Midbrain (tissue), 1 donor: ENCODE measurements around the gene LYZL2.
"Not testable (repeated sequence)": the region's sequence is repeated elsewhere in the genome, so short reads cannot be mapped to it uniquely, and the experiment has no call there.

Source experiments
- DNase-seq: peaks from one replicate; lab custom pipeline; 2025; lab: John Stamatoyannopoulos, UW

LYZL2 gene

DNA sequence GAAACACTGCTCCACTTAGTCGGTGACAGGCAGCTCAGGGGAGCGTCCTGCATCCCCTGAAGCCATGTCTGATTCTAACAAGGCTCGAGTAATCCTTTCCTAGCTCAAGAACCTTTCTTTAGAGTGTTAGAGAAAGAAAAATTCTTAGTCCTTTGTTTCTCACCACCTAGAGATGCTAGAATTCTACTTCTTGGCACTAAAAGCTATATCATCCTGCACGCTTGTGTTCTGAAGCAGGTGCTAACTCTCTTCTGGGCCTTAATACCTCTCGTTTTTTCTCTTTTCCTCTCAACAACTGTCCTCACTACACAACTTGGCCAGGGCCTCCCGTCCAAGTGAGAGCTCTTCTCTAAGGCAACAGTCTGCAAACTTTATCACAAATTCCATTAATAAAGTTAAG is at the start of gene LYZL2:
Gene LYZL2, minus strand, starts transcription at position 101 of the 400 bp plus-strand sequence. CDS start 2,838 bp downstream, outside the sequence.
- no peak for DNase-seq

GRCh38 chr10:30677616-30678015 is 48.1 kb upstream of the LYZL2 start:
- DNase-seq: not testable (repeated sequence)

- DNase-seq: not testable (repeated sequence)
These were observed 47.6 kb upstream of the LYZL2 start for GRCh38 chr10:30677146-30677545.

DNA sequence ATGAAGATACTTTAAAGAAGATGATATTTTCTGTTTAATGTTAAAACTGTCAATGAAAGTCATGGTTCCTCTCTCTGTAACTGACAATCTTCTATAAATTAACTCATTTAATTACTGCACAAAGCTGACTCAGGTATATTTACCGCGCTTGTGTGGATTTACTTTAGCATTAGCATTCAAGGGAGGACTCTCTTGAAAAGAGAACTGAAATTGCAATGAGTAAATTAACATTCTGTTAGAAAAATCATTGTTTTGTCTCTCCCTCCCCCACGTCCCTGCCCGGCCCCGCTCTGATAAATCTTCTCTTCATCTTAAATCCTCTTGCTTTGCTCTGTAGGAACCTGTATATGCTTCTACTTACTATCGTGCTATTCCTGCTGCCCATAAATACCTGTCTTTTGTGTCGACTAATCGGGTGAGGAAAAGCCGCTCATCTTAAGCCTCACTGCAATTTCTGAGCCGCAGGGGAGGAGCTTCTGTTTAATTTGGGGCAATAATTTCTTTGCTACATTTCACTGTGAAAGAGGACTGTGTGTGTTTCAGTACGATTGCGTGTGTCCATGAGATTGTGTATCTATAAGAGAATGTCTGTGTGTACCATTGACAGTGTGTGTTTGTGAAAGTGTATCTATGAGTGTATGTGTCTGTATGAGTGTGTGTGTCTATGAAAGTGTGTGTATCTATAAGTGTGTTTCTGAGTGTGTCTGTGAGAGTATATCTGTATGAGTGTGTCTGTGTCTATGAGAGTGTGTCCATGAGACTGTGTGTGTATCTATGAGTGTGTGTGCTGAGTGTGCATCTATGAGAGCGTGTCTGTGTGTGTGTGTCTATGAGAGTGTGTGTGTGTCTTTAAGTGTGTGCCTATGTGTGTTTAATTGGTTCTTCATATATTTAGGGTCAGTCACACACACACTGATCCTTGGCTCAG is 46.5 kb upstream of the LYZL2 start:
- DNase-seq: no peak

DNA sequence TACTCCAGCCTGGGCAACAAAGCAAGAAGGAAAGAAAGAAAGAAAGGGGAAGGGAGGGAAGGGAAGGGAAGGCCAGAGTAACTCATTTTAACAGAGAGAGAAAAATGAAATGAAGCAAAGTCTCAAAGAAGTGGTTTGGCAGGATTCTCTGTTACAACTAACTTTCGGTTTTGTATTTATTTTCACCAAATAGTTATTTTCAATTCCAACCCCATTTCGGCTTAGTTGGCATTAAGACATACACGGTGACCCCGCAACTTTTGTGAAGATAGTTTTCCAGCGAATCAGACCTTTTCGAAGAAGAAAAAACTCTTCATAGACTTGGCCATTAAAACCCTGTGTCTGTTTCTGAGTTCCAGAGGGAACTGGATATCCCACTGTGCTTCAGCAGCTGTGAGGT is 45.2 kb upstream of the LYZL2 start:
- DNase-seq: no peak

DNA sequence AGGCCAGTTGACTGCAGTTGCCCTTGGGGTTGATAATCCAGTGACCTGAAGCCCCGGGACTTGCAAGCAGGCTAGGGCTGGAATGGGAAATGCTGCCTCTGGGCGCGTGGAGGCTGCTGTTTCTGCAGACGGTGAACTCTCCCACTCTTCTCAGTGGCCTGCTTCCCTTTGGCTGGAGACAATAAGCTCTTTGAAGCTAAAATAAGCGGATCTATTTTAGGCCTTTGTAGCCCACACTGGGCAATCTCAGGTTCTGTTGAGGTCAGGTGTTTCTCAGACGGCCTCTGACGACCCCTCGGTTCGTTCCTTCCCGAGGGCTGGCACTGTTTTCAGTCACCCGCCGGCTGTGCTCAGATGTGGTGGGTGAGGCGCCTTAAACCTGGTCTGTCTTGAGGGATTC is 43.7 kb upstream of the LYZL2 start:
- DNase-seq: not testable (repeated sequence)

GRCh38 chr10:30672338-30672737 is 42.8 kb upstream of the LYZL2 start:
- DNase-seq: not testable (repeated sequence)

GRCh38 chr10:30671026-30671616 is 41.6 kb upstream of the LYZL2 start:
- DNase-seq: peak; percentile 73

DNA sequence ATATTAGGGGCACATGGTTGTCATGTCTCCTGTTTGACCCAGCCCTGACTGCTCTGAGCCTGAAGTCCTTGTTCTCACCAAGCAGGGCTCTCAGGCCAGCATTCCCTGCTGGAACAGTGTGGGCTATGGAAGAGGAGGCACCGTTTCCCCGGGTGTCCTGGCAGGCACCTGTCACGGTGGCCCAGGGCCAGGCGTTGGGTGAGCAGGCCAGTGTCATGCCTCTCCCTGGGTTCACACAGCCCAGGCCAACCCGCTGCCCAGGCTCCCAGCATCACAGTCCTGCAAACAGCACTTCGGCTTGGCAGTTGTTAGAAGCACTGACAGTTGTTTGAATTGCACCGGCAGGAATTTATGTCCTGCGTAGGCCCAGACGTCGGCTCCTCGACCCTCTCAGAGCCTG is 38.4 kb upstream of the LYZL2 start:
- DNase-seq: not testable (repeated sequence)

DNA sequence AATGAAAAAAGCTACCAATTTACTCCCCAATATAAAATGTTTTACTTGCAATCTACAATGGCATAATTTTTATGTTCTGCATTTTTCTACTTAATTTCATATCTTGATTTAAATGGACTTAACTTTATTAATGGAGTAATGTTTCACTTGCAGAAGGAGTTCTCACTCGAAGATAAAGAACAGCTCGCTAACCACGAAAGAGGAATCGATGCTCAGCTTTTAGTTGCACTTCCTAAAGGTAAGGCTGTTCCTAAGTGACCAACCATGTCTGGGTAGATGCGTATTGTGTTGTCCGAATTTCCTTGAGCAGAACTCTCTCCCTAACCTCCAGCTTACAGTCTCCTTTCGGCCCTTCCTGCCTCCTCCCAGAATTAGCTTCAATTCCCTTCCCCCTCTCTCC is 33.9 kb upstream of the LYZL2 start:
- DNase-seq: not testable (repeated sequence)

DNA sequence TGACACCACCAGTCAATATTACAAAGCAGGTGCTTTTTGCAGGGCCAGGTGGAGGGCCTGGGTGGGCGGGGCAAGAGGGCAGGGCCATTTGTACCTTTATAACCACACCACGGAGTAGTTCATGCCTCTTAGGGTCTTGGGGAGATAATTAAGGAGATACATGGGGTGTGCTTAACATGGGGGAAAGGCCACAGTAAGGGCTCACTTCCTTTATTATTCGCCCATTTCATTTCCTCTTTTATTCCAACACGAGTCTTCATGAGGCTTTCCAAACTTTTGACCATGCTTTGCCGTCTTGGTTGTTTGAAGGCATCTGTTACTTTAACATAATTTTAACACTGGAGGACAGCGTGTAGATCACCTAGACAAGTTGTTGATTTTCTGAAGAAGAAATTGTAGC is 33.3 kb upstream of the LYZL2 start:
- no peak for DNase-seq

DNA sequence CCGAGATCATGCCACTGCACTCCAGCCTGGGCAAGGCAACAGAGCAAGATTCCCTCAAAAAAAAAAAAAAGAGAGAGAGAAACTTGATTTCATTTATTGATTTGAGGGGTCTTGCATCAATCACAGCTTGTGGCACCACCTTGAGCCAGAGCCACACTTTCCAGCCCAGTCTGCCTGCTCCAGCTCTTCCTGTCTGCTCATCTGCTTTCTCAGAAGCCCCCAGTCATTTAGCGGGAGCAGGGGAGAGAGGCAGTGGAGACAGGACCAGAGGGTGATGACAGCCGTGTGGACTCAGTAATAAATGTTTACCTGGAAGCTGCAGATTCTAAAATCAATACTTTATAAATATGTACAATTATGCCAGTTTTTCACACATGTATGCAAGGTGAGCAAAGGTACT is 30.8 kb upstream of the LYZL2 start:
- DNase-seq: not testable (repeated sequence)

DNA sequence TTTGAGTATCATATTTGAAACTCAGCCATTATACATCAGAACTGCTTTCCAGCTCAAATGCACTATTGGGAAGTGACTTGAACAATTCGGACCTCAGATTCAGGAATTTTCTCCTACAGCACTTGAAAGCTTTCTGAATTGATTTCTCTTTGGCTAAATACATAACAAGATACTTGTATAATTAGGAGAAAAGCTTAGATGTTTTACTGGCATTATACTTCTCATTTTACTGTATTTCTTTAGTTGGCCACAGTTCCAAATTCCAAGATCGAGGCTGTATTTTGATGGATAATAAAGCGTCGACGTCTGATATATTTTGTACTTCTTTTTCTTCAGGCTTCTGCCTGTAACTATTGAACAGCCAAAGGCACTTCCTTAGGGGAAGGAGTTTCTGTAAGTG is 26.7 kb upstream of the LYZL2 start:
- DNase-seq: no peak

DNA sequence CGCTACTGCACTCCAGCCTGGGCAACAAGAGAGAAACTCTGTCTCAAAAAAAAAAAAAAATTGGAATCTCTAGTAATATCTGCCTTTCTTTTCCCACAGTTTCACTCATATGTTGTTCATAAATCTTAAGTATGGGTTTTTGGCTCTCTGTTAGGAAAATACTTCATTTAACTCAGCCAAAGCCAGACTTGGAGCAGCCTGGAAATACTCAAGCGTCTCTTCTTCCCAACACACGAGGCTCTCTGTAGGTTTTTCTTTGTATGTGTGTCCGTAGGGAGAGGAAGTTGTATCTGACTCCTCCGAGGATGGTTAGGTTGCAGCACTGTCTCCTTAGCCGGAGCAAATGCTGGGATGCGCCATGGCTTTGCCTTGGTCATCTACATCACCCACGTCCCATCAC is 25.4 kb upstream of the LYZL2 start:
- DNase-seq: not testable (repeated sequence)

- not testable (repeated sequence) for DNase-seq
These were observed 22.2 kb upstream of the LYZL2 start for GRCh38 chr10:30651470-30652397.

GRCh38 chr10:30647089-30647488 is 17.5 kb upstream of the LYZL2 start:
- DNase-seq: no peak

- DNase-seq: no peak
These were observed 15.8 kb upstream of the LYZL2 start for GRCh38 chr10:30645340-30645827.

- DNase-seq: not testable (repeated sequence)
These were observed 14.9 kb upstream of the LYZL2 start for GRCh38 chr10:30644408-30644861.

GRCh38 chr10:30643557-30644199 is 14.1 kb upstream of the LYZL2 start:
- DNase-seq: not testable (repeated sequence)

DNA sequence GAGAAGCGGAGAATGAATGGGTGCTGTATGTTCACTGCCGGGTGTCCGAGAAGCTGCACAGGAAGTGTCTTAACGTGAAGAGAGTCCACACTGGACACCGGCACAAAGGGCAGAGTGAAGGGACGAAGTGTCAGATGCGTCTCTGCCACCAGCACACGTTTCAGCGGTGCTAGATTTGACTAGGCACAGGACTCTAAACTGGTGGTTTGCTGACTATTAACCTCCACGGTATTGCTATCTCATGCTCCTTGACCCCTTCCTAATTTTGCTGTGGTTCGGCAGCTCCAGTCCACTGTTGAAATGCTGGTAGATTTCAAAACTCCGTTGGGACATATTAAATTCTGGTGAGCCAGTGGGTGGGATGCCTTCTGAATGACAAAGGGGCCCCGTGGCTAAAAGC is 13.3 kb upstream of the LYZL2 start:
- not testable (repeated sequence) for DNase-seq
